ENCODE results near the gene SEMA4D.

DNA sequence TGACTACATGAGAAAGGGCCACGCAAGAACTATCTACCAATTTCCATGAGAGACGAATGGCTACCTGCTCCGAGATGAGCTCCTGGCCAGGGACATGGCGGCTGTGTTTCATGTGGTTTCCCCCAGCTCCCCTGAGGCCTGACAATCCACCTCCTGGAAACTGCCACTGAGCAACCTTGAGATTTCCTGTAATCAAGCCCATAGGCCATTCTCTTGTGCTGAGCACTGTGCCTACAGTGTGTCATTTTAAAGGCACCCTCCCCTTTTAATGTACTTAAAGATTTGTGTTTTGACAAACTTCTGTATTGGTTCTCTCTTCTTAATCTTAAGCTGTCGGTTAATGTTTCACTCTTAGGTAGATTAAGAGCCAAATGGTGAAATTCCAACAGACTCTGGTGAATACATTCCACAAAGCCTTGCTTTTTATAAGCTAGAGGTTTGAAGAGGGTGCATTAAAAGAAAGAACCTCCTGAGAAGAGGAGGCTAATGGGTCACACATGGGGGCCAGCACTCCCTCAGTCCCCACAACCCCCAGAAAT, 107.3 kb downstream of the SEMA4D start:
- no peak for TF ChIP-seq CTCF (IDR thresholded peaks at IDR 0.05)
- TF ChIP-seq POLR2A (IDR thresholded peaks at IDR 0.05): no peak
